ENCODE results near the gene UBE2E1.

- TF ChIP-seq CTCF (conservative IDR thresholded peaks at IDR 0.05 in 1 of 2, IDR thresholded peaks at IDR 0.05 in 1 of 2; ENCODE audit: low read depth in 1 of 2, low read length in 2 of 2) (no peak), EZH2 (IDR thresholded peaks at IDR 0.05; ENCODE audit: low read length, missing control alignments) (no peak)
Observed at GRCh38 chr3:23837286-23837685, 31.5 kb downstream of the UBE2E1 start.

Data from fibroblast of lung (primary cell).